Measurements from ENCODE around the gene CLSTN1. TPM values are rescaled to one million over a fixed set of nuclear protein-coding genes. Genes with fewer than 3 reads are reported as not detected.

Gene CLSTN1
- total RNA-seq, 1 experiment from 2014 or later: 143 TPM

- Histone ChIP-seq H3K27me3 (ENCODE audit: control insufficient read depth, insufficient read depth, low read length) (no peaks in the 10 kb centered on the region), H3K4me3 (ENCODE audit: low read depth in 2 of 2, low read length in 2 of 2) (no peak overlapping the region), H3K27ac (ENCODE audit: low read length) (no peak overlapping the region), H3K36me3 (ENCODE audit: control insufficient read depth, insufficient read depth, low read length) (no peaks in the 10 kb centered on the region), H3K4me1 (ENCODE audit: control insufficient read depth, insufficient read depth, low read length) (peaks cover 9% of the 10 kb centered on the region), H3K9me3 (ENCODE audit: control insufficient read depth, insufficient read depth, low read depth, low read length) (no peaks in the 10 kb centered on the region)
- intact Hi-C loops (cut with micrococcal nuclease; ENCODE audit: unreplicated experiment) (no loop called here), in situ Hi-C loops (cut with HindIII; ENCODE audit: low pct_unique_long_range_greater_than_20kb, low sequenced_read_pairs) (no loop called here)
- ATAC-seq: no peak
- POLR2A ChIA-PET: no interaction called here
- no peak for DNase-seq (ENCODE audit: low read depth, low spot score)
- BruUV-seq (replicated peaks): no TSS peak
- TF ChIP-seq TCF7L2 (IDR thresholded peaks at IDR 0.05; ENCODE audit: low read depth, low read length) (no peak), POLR2AphosphoS5 (IDR thresholded peaks at IDR 0.05; ENCODE audit: low read depth, low read length) (no peak), SIN3A (IDR thresholded peaks at IDR 0.05; ENCODE audit: borderline replicate concordance, insufficient read depth, low read depth, low read length) (no peak)
- TF ChIP-seq, protein P1, sequence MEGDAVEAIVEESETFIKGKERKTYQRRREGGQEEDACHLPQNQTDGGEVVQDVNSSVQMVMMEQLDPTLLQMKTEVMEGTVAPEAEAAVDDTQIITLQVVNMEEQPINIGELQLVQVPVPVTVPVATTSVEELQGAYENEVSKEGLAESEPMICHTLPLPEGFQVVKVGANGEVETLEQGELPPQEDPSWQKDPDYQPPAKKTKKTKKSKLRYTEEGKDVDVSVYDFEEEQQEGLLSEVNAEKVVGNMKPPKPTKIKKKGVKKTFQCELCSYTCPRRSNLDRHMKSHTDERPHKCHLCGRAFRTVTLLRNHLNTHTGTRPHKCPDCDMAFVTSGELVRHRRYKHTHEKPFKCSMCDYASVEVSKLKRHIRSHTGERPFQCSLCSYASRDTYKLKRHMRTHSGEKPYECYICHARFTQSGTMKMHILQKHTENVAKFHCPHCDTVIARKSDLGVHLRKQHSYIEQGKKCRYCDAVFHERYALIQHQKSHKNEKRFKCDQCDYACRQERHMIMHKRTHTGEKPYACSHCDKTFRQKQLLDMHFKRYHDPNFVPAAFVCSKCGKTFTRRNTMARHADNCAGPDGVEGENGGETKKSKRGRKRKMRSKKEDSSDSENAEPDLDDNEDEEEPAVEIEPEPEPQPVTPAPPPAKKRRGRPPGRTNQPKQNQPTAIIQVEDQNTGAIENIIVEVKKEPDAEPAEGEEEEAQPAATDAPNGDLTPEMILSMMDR (IDR thresholded peaks at IDR 0.05): no peak
- TF ChIP-seq, protein P2, sequence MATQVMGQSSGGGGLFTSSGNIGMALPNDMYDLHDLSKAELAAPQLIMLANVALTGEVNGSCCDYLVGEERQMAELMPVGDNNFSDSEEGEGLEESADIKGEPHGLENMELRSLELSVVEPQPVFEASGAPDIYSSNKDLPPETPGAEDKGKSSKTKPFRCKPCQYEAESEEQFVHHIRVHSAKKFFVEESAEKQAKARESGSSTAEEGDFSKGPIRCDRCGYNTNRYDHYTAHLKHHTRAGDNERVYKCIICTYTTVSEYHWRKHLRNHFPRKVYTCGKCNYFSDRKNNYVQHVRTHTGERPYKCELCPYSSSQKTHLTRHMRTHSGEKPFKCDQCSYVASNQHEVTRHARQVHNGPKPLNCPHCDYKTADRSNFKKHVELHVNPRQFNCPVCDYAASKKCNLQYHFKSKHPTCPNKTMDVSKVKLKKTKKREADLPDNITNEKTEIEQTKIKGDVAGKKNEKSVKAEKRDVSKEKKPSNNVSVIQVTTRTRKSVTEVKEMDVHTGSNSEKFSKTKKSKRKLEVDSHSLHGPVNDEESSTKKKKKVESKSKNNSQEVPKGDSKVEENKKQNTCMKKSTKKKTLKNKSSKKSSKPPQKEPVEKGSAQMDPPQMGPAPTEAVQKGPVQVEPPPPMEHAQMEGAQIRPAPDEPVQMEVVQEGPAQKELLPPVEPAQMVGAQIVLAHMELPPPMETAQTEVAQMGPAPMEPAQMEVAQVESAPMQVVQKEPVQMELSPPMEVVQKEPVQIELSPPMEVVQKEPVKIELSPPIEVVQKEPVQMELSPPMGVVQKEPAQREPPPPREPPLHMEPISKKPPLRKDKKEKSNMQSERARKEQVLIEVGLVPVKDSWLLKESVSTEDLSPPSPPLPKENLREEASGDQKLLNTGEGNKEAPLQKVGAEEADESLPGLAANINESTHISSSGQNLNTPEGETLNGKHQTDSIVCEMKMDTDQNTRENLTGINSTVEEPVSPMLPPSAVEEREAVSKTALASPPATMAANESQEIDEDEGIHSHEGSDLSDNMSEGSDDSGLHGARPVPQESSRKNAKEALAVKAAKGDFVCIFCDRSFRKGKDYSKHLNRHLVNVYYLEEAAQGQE (IDR thresholded peaks at IDR 0.05; ENCODE audit: insufficient read depth in 1 of 2, low read depth in 2 of 2, low read length in 1 of 2): no peak
- CTCF ChIA-PET: no interaction called here
Observed at GRCh38 chr1:9761855-9762254, 61.9 kb downstream of the CLSTN1 start.

DNA sequence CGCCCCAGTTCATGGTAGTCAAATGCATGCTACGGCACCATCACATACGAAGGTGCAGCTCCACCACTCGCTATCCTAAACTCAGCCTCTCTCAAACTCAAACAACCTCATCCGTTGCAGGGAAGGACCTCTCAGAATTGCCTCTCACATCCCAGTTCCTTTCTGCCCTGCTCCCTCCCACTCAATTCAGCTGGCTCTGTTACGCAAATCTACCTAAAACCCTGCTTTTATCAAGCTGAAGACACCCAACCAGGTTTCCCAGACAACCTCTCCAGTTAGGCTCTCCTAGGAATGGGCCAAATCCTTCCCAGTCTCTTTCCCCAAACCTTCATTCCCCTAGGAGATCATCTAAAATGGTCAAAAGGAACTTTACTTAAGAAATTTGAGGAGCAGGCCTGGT lies 62.9 kb downstream of the CLSTN1 start:
- in situ Hi-C loops (cut with HindIII; ENCODE audit: low pct_unique_long_range_greater_than_20kb, low sequenced_read_pairs) (no loop called here), intact Hi-C loops (cut with micrococcal nuclease; ENCODE audit: unreplicated experiment) (no loop called here)
- Histone ChIP-seq H3K27me3 (ENCODE audit: control insufficient read depth, insufficient read depth, low read length) (no peaks in the 10 kb centered on the region), H3K27ac (ENCODE audit: low read length) (no peak overlapping the region), H3K4me3 (ENCODE audit: low read depth in 2 of 2, low read length in 2 of 2) (no peak overlapping the region), H3K4me1 (ENCODE audit: control insufficient read depth, insufficient read depth, low read length) (peaks cover 3% of the 10 kb centered on the region; the same call in 1 of the 2 replicates), H3K9me3 (ENCODE audit: control insufficient read depth, insufficient read depth, low read depth, low read length) (no peaks in the 10 kb centered on the region), H3K36me3 (ENCODE audit: control insufficient read depth, insufficient read depth, low read length) (no peaks in the 10 kb centered on the region)
- ChIA-PET POLR2A (no interaction called here), CTCF (interaction anchor here (0.6 kb wide), 1 partner anchor 17 kb away, joined by 3 read pairs; no protein-coding TSS in a partner anchor)
- DNase-seq (ENCODE audit: low read depth, low spot score) (no peak), ATAC-seq (no peak)
- no TSS peak for BruUV-seq (replicated peaks)
- TF ChIP-seq TCF7L2 (IDR thresholded peaks at IDR 0.05; ENCODE audit: low read depth, low read length) (no peak), POLR2AphosphoS5 (IDR thresholded peaks at IDR 0.05; ENCODE audit: low read depth, low read length) (no peak), SIN3A (IDR thresholded peaks at IDR 0.05; ENCODE audit: borderline replicate concordance, insufficient read depth, low read depth, low read length) (no peak)
- TF ChIP-seq, protein P2 (IDR thresholded peaks at IDR 0.05; ENCODE audit: insufficient read depth in 1 of 2, low read depth in 2 of 2, low read length in 1 of 2): no peak
- TF ChIP-seq, protein P1 (IDR thresholded peaks at IDR 0.05): no peak
